ENCODE data around the gene NRN1. TPM values are rescaled to one million over a fixed set of nuclear protein-coding genes. Genes with fewer than 3 reads are reported as not detected.

NRN1 gene
- total RNA-seq, 2 donors from 2014 or later = 1.1 TPM

DNA sequence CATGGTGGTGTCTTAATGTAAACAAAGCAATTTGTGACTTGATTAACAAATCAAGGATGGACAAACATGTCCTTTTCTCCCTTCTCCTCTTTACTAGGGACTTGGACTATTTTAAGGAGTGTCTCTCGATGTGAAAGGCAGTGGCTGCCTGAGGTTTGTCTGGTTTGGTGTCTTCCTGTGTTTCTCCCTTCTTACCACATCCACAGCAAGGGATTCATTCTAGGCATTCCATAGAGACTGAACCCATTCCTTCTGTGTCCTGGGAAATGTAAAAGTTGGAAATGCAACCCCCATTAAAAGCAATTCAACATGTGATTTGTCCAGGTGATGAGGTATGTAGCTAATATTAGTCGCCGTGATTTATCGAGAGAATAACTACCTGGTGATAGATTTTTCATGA is 15.9 kb downstream of the NRN1 start:
- TF ChIP-seq, protein P1, sequence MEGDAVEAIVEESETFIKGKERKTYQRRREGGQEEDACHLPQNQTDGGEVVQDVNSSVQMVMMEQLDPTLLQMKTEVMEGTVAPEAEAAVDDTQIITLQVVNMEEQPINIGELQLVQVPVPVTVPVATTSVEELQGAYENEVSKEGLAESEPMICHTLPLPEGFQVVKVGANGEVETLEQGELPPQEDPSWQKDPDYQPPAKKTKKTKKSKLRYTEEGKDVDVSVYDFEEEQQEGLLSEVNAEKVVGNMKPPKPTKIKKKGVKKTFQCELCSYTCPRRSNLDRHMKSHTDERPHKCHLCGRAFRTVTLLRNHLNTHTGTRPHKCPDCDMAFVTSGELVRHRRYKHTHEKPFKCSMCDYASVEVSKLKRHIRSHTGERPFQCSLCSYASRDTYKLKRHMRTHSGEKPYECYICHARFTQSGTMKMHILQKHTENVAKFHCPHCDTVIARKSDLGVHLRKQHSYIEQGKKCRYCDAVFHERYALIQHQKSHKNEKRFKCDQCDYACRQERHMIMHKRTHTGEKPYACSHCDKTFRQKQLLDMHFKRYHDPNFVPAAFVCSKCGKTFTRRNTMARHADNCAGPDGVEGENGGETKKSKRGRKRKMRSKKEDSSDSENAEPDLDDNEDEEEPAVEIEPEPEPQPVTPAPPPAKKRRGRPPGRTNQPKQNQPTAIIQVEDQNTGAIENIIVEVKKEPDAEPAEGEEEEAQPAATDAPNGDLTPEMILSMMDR (IDR thresholded peaks at IDR 0.05) = no peak
- Histone ChIP-seq H3K27me3 (replicated peaks; ENCODE audit: insufficient read depth) (peaks cover 25% of the 10 kb centered on the region), H3K4me3 (no peak overlapping the region), H3K4me1 (replicated peaks) (no peaks in the 10 kb centered on the region), H3K36me3 (no peaks in the 10 kb centered on the region), H3K9me3 (no peaks in the 10 kb centered on the region), H3K27ac (no peak overlapping the region)
- intact Hi-C loops (cut with DNase I) = loop anchor here (10.0 kb wide), 1 partner anchor 846 kb away; no protein-coding TSS in a partner anchor
- 89% methylated on average over 4 of the region's 4 CpGs for WGBS
- DNase-seq (ENCODE audit: low spot score) = no peak

DNA sequence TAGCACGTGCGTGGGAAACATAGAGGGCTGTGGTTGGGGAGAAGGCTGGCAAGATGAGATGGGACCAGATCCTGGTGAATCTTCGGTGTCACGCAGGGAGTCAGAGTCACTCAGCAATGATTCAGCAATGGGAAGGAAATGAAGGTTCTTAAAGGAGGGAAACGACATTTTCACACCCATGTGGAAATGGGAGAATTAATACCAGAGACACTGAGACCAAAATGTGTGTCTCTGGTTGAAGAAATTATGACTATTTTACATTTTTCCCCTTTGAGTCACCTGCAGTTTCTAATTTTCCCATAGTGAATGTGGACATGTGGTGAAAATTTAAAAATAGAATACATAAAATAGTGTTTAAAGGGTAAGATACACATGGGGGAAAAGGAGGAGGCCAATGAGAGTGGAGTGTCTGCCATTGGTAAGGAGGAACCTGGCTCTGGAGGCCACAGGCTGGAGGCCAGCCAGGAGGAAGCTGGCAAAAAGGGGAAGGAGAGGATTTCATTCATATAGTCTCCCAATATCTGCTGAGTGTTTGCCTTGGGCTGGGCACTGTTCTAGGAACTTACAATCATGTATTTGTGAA is 17.5 kb downstream of the NRN1 start:
- intact Hi-C loops (cut with DNase I) = no loop called here
- no peaks in the 10 kb centered on the region for H3K36me3 ChIP-seq
- H3K4me3 ChIP-seq = no peak overlapping the region
- WGBS = 85% methylated on average over 5 of the region's 5 CpGs
- no peaks in the 10 kb centered on the region for H3K4me1 ChIP-seq (replicated peaks)
- no peak for DNase-seq (ENCODE audit: low spot score)
- H3K9me3 ChIP-seq = no peaks in the 10 kb centered on the region
- peaks cover 10% of the 10 kb centered on the region for H3K27me3 ChIP-seq (replicated peaks; ENCODE audit: insufficient read depth)
- no peak overlapping the region for H3K27ac ChIP-seq
- TF ChIP-seq POLR2AphosphoS5 (IDR thresholded peaks at IDR 0.05) (no peak), POLR2A (IDR thresholded peaks at IDR 0.05) (no peak)
- TF ChIP-seq, protein P1 (IDR thresholded peaks at IDR 0.05) = no peak

DNA sequence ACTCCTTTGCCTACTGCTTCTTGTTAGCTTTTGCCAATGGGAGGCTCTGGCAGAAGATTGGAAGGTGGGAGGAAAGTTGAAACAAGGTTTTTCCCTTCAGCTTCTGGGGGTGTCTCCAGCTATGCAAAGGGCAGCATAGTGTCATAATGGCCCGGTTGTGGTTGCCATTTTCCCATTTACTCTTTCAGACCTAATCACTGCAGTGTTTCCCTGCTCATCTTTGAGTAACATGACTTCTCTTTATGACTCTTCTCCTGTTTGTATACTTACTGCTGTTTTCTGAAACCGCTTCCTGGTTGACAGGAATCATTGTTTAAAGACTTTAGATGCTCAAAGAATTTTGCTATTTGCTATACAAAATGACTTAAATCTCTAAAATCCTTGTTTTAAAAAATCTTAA is 19.9 kb downstream of the NRN1 start:
- TF ChIP-seq, protein P1 (IDR thresholded peaks at IDR 0.05) = no peak
- TF ChIP-seq POLR2AphosphoS5 (IDR thresholded peaks at IDR 0.05) (no peak), POLR2A (IDR thresholded peaks at IDR 0.05) (no peak)
- H3K9me3 ChIP-seq = no peaks in the 10 kb centered on the region
- intact Hi-C loops (cut with DNase I) = no loop called here
- no peak overlapping the region for H3K27ac ChIP-seq
- H3K4me1 ChIP-seq (replicated peaks) = no peaks in the 10 kb centered on the region
- 42% methylated on average over 2 of the region's 2 CpGs for WGBS
- H3K4me3 ChIP-seq = no peak overlapping the region
- no peaks in the 10 kb centered on the region for H3K27me3 ChIP-seq (replicated peaks; ENCODE audit: insufficient read depth)
- H3K36me3 ChIP-seq = no peaks in the 10 kb centered on the region
- no peak for DNase-seq (ENCODE audit: low spot score)

DNA sequence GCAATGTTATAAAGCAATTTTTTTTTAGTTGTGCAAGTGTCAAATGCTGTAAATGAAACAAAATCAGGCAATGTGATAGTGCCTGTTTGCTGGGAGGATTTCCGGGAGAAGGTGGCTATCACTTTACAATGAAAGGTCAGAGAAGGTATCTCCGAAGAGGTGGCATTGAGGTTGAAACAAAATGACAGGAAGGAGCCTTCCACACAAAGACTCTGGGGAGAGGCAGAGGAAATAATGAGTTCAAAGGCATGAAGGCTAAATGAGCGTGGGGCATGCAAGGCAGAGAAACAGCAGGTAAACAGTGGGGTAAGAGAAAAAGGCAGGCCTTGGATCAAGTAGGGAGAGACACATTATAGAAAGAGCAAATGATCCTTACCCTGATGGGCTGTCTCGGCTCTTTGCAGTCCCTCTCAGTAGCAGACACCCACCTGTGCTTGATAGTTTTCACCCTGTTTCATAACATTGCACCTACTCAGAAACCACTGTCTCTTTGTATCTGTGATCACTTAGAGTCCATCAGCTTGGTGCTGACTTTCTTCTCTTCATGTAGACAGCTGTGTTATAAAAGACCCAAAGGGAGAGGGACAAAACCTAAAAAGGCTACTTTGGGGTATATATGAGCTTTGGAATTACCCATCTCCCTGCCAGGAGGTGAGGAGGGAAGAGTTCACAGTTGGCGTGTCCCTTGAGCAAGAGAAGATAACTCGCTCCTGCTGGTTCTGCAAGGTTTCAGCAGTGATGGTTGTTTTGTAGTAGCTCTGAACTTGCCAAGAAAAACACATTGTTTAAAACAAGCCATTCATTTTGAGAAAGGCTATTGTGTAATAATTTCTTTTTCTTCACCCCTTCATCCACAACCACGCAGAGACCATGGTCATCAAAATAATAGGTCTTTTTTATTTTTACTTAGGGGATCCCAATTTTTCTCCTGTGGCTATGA is 22.3 kb downstream of the NRN1 start:
- intact Hi-C loops (cut with DNase I) = no loop called here
- Histone ChIP-seq H3K9me3 (no peaks in the 10 kb centered on the region), H3K36me3 (no peaks in the 10 kb centered on the region), H3K4me3 (no peak overlapping the region), H3K4me1 (replicated peaks) (no peaks in the 10 kb centered on the region), H3K27ac (no peak overlapping the region), H3K27me3 (replicated peaks; ENCODE audit: insufficient read depth) (no peaks in the 10 kb centered on the region)
- DNase-seq (ENCODE audit: low spot score) = no peak
- WGBS = 47% methylated on average over 7 of the region's 7 CpGs
- no peak for TF ChIP-seq POLR2AphosphoS5 (IDR thresholded peaks at IDR 0.05)
- TF ChIP-seq, protein P1 (IDR thresholded peaks at IDR 0.05) = no peak

Measured in prostate gland (tissue), 2 donors.